Gastroesophageal sphincter (tissue), 4 donors: ENCODE data around the gene TBPL2. TPM values are rescaled to one million over a fixed set of nuclear protein-coding genes. Genes with fewer than 3 reads are reported as not detected.
"Not testable (repeated sequence)": the region's sequence is repeated elsewhere in the genome, so short reads cannot be mapped to it uniquely, and the experiment has no call there.

Experiments
- ATAC-seq: fragments of 150-250 bp; one replicate; pipeline ENCODE4 v1.9.1; 2016; ENCODE audit warnings: mild to moderate bottlenecking, moderate library complexity
- H3K27ac ChIP-seq, 4 donors: fragments of 200-600 bp; sonication (generic) in 3 of 4; 1 replicate in 3 of 4; 2 replicates in 1 of 4; pipeline ENCODE4 v1.5.1; 2016 to 2019
- H3K27me3 ChIP-seq: fragments of 200-600 bp; sonication (generic); one replicate; pipeline ENCODE4 v1.5.1; 2019
- H3K36me3 ChIP-seq, 2 donors: fragments of 200-600 bp; sonication (generic); one replicate each; pipeline ENCODE4 v1.5.1; 2019; ENCODE audit warnings: control low read depth in 1 of 2
- H3K4me1 ChIP-seq, 3 donors: fragments of 200-600 bp; sonication (generic); 1 replicate in 2 of 3; 2 replicates in 1 of 3; pipeline ENCODE4 v1.5.1; 2016 to 2019; ENCODE audit warnings: control low read depth in 2 of 3
- H3K4me3 ChIP-seq, 2 donors: fragments of 200-600 bp; sonication (generic); one replicate each; pipeline ENCODE4 v1.5.1; 2019; ENCODE audit warnings: mild to moderate bottlenecking in 1 of 2, moderate library complexity in 1 of 2
- H3K9me3 ChIP-seq, 3 donors: fragments of 200-600 bp; sonication (generic); one replicate each; pipeline ENCODE4 v1.5.1; 2017 to 2019; ENCODE audit warnings: control low read depth in 2 of 3
- EP300 ChIP-seq: sonication (generic); formaldehyde crosslinking; IDR thresholded peaks from one replicate; pipeline ENCODE4 v1.6.1; 2017; ENCODE audit warnings: antibody characterized with exemption, mild to moderate bottlenecking
- POLR2A ChIP-seq, 2 donors: fragments of 450-650 bp; IDR thresholded peaks; one replicate each; pipeline ENCODE4 v1.6.1; 2017; ENCODE audit warnings: antibody characterized with exemption in 2 of 2, mild to moderate bottlenecking in 2 of 2, moderate library complexity in 1 of 2
- POLR2AphosphoS5 ChIP-seq: sonication (generic); formaldehyde crosslinking; IDR thresholded peaks from one replicate; pipeline ENCODE4 v1.6.1; 2017; ENCODE audit warnings: antibody characterized with exemption
- WGBS, 2 donors: methylation state at CpG; one replicate each; pipeline ENCODE4 v1.1.5; 2018; ENCODE audit warnings: low coverage in 1 of 2; 5-methylcytosine and 5-hydroxymethylcytosine counted together
- total RNA-seq, 4 donors: library from RNA; depleted of rRNA; stranded (reverse); fragments of >200 nt; gene quantifications; one replicate each; pipeline ENCODE4 v1.1.0, GENCODE V29; 2016
- TF ChIP-seq, protein P1 (sequence below), 4 experiments: fragments of 200-600 bp in 2 of 4; fragments of 450-650 bp in 2 of 4; sonication (generic) in 1 of 4; IDR thresholded peaks; one replicate each; pipeline ENCODE4 v1.5.1; 2017 to 2019; ENCODE audit warnings: antibody characterized with exemption in 4 of 4, mild to moderate bottlenecking in 2 of 4, moderate library complexity in 2 of 4

The TBPL2 gene
- total RNA-seq = not detected

DNA sequence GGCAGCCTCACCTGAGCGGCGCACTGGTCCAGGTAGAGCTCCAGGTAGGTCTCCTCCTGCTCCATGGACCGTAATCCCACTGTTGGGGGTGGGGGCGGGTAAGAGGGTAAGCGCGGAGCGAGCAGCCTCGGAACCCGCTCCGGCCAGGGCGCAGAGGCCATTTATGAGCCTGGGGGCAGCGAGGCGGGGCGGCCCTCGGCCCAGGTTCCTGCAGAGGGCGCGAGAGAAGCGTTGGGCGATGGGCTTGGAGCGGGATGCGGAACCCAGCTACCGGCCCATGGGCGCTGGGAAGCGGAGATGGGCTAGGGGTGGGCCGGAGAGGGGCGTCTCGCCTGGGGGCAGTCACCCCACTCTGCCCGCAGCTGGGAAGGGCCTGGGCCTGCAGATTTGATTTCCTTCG is at the start of gene TBPL2:
Gene TBPL2, minus strand, starts transcription at position 232 of the 400 bp plus-strand sequence. Its CDS starts 167 bp downstream, at position 65.
- H3K9me3 ChIP-seq = no peaks in the 10 kb centered on the region
- WGBS, 2 donors = 22% methylated on average over 13 of the region's 29 CpGs; no CpG with 5 or more reads in 1 of the 2 donors
- H3K4me3 ChIP-seq = no peak within 1 kb of the TSS
- H3K4me1 ChIP-seq = no peaks in the 10 kb centered on the region
- no peak for ATAC-seq
- H3K27ac ChIP-seq = no peak within 1 kb of the TSS
- H3K27me3 ChIP-seq = peaks cover 31% of the 10 kb centered on the region
- H3K36me3 ChIP-seq = no peaks in the 10 kb centered on the region
- TF ChIP-seq POLR2A (IDR thresholded peaks at IDR 0.05) = no peak

DNA sequence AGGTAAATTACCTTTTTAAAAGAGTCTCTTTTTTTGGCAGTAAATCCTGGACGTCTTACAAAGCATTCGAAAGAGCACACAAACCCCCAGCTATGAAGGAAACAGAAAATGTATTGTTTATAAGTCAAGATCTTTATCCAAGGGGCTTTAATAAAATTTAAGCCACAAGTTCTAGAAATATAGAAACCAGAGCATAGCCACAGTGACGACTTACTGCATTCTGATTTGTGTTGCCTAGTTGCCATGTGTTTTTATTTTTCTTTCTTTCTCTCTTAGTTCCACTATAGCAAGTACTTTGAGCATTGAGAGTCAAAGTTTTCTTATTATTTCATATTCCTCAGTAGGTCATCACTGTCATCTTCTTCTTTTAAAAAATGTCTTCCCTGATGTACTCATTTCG is 47.8 kb upstream of the TBPL2 start:
- H3K27ac ChIP-seq = no peak overlapping the region
- no peak for TF ChIP-seq EP300
- TF ChIP-seq POLR2A (IDR thresholded peaks at IDR 0.05) = no peak
- TF ChIP-seq, protein P1, sequence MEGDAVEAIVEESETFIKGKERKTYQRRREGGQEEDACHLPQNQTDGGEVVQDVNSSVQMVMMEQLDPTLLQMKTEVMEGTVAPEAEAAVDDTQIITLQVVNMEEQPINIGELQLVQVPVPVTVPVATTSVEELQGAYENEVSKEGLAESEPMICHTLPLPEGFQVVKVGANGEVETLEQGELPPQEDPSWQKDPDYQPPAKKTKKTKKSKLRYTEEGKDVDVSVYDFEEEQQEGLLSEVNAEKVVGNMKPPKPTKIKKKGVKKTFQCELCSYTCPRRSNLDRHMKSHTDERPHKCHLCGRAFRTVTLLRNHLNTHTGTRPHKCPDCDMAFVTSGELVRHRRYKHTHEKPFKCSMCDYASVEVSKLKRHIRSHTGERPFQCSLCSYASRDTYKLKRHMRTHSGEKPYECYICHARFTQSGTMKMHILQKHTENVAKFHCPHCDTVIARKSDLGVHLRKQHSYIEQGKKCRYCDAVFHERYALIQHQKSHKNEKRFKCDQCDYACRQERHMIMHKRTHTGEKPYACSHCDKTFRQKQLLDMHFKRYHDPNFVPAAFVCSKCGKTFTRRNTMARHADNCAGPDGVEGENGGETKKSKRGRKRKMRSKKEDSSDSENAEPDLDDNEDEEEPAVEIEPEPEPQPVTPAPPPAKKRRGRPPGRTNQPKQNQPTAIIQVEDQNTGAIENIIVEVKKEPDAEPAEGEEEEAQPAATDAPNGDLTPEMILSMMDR (IDR thresholded peaks at IDR 0.05) = no peak
- no peak for TF ChIP-seq POLR2AphosphoS5
- WGBS, 2 donors = 36 to 60% methylated on average over 4 of the region's 4 CpGs
- no peaks in the 10 kb centered on the region for H3K4me1 ChIP-seq
- H3K4me3 ChIP-seq = no peak overlapping the region
- H3K9me3 ChIP-seq = no peaks in the 10 kb centered on the region
- ATAC-seq = no peak
- no peaks in the 10 kb centered on the region for H3K36me3 ChIP-seq
- no peaks in the 10 kb centered on the region for H3K27me3 ChIP-seq

DNA sequence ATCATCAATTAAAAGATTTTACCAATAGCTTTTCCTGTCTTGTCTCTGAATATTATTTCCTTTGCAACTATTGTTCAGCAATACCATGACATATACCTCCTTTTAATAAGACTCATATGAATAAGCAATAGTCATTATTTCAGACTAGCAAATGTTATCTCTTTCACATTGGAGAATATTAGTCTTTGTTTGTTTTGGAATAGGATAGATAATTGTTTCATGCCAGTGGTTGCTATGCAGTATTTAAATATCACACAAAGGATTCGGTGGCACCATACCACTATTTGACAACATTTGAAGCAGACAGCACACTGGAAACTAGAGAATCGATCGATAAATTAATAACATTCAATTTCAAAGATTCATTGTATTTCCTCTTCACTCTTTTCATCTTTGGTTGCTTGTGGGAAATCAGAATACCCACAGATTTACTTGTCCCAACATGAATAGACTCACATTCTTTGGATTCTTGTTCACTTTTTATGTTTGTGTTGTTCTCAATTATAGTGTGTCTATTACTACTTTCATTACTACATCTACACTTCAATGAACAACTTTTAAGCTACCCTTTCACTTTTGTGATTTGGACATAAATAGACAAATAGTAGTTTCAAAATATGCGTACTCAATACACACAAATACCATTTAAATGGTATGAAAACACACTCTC is 42.7 kb upstream of the TBPL2 start:
- TF ChIP-seq EP300 (no peak), POLR2AphosphoS5 (no peak), POLR2A (IDR thresholded peaks at IDR 0.05) (no peak)
- TF ChIP-seq, protein P1 (IDR thresholded peaks at IDR 0.05) = no peak
- no peak for ATAC-seq

DNA sequence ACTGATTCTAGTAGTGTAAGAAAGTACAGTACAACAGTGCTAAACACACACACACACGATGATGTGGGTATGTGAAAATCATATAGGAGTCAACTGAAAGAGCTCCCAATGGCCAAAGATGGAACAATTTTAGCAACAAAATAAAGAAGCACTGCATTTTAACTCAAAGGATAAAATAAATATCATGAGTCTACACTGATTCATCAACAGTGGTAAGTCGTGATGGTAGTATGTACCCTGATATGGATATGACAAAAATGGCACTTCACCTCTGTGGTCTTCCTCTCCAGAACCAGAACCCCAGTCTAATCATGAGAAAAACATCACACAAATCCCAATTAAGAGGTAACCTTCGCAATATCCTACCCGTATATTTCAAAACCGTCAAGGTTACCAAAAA is 41.4 kb upstream of the TBPL2 start:
- Histone ChIP-seq H3K27ac (no peak overlapping the region), H3K4me1 (no peaks in the 10 kb centered on the region), H3K27me3 (no peaks in the 10 kb centered on the region), H3K4me3 (no peak overlapping the region), H3K9me3 (no peaks in the 10 kb centered on the region), H3K36me3 (no peaks in the 10 kb centered on the region)
- TF ChIP-seq POLR2AphosphoS5 (no peak), EP300 (no peak), POLR2A (IDR thresholded peaks at IDR 0.05) (no peak)
- TF ChIP-seq, protein P1 (IDR thresholded peaks at IDR 0.05) = no peak
- 83 to 100% methylated on average over 4 to 5 of the region's 5 CpGs for WGBS, 2 donors
- no peak for ATAC-seq

More for the DNA sequence above, 42.7 kb upstream of the TBPL2 start:
- Histone ChIP-seq H3K27me3 (no peaks in the 10 kb centered on the region), H3K4me1 (no peaks in the 10 kb centered on the region), H3K36me3 (no peaks in the 10 kb centered on the region), H3K4me3 (no peak overlapping the region), H3K27ac (no peak overlapping the region), H3K9me3 (no peaks in the 10 kb centered on the region)
- 71 to 73% methylated on average over 4 of the region's 4 CpGs for WGBS, 2 donors

DNA sequence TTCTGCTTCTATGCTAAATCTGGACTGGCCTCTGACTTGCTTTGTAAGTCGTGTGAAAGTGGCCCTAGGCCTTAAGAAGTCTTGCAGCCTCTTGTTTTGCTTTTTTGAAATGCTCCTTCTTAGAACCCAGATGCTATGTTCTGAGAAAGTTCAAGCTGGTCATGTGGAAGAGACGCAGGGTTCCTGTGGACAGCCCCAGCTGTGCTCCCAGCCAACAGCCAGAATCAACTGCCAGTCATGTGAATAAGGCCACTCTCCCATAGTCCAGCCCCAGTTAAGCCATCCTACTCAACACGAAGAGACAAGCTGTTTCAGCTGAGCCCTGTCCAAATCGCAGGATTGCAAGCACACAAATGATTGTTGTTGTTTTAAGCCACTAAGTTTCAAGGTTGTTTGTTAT is 37.3 kb upstream of the TBPL2 start:
- ATAC-seq = no peak
- WGBS, 2 donors = 48 to 63% methylated on average over 3 to 4 of the region's 4 CpGs
- Histone ChIP-seq H3K27ac (no peak overlapping the region), H3K4me1 (no peaks in the 10 kb centered on the region), H3K4me3 (no peak overlapping the region), H3K36me3 (no peaks in the 10 kb centered on the region), H3K9me3 (no peaks in the 10 kb centered on the region), H3K27me3 (no peaks in the 10 kb centered on the region)
- no peak for TF ChIP-seq POLR2A (IDR thresholded peaks at IDR 0.05)
- TF ChIP-seq, protein P1 (IDR thresholded peaks at IDR 0.05) = no peak
- TF ChIP-seq POLR2AphosphoS5 = no peak
- TF ChIP-seq EP300 = no peak

DNA sequence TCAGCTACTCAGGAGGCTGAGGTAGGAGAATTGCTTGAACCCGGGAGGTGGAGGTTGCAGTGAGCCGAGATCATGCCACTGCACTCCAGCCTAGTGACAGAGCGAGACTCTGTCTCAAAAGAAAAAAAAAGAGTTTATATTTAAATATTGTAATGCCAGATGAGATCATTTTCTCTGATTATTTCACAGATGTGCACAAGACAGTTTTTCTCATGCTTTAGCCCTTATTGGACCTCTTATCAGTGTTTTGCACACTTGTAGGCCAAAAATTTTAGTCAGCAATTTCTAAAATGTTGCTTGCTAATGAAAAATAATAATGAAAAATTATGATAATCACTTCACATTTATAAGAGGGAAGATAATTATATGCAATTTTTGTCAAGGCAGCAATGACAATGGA is 36.0 kb upstream of the TBPL2 start:
- not testable (repeated sequence) for ATAC-seq, H3K27ac ChIP-seq, H3K4me1 ChIP-seq, H3K4me3 ChIP-seq, H3K9me3 ChIP-seq, H3K27me3 ChIP-seq, H3K36me3 ChIP-seq
- 87 to 100% methylated on average over 2 to 3 of the region's 3 CpGs for WGBS, 2 donors
